Measurements from ENCODE around the gene ZMIZ1.
A peak's percentile ranks its signal among the peaks of the same experiment; 100 is the strongest.

Gene ZMIZ1

DNA sequence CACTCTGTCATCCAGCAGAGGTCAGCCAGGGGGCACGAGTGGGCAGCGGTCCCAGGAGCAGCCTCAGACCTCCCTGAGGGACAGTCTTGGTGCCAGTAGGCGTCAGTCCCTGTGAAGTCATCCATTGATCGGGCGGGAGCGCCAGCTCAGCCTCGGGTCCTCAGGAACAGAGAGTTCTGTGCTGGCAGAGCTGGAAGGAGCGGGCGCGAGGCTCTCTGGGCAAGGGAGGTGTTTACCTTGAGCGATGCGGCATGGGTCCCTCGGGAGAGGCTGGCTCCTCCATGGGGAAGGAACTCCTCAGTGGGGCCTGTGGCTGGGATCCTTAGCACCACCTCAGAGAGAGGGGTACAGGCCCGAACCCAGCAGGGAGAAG, 177.4 kb downstream of the ZMIZ1 start:
- DNase-seq (ENCODE audit: low spot score), result no peak

DNA sequence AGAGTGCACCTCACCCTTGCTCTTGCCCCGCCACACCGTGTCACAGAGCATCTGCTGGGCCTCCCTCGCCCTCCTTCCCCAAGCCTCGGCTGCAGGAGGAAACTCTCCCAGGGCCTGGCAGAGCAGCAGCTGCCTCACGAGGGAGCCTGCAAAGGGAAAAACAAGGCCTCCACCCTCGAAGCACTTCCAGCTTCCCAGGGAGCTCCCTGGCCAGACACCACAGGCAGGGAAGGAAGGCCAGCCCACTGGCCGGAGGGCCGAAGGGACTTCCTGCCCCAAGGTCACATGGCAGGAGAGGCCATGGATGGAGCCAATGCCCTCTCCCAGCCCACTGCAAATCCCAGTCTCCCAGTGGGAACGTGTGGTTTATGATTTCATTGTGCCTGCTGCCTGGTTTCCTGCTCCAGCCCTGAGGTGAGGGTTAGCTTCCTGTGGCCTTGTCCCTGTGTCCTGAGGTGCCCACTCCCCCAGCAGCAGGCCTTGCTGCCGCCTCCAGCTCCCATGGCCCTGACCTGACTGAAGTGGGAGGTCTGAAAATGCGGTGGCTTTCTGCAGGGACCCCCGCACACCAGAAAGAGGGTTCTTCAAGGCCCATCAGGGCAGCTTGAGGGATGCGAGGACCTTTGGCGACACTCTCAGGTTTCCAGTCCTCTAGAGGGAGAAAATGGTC, 178.0 kb downstream of the ZMIZ1 start:
- peak; percentile 59 for DNase-seq (ENCODE audit: low spot score)

DNA sequence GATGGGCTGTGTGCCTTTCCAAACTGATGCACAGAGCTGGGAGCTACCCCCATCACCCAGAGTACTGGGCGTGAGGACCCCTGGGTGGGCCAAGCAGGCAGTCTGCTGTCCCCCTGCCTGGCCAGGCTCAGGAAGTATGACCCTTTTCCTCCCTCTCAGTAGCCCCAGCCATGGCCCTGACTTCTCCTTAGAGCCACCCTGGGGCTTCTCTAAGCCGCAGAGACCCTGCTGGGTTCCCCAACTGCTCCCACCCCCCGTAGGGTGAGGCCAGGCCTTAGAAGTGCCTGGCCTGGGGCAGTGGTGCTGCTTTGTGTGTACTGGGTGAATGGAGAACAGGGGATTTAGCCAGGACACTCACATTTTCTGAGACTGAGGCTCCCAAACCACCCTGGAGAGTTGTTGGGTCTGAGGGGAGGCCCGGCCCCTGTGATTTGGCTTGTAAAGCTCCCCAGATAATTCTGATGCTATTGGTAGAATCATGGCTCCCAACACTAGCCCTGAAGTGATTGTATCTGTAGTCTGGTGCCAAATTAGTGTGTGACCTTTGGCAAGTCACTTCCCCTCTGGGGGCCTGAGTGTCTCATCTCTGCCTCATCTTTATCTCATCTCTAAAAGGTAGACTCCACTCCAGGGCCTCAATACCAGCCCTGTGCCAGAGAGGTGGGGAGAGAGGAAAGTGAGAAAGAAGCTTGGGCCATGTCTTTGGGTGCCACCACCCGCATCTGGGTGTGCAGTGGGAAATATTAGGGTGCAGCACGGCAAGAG, 178.8 kb downstream of the ZMIZ1 start:
- DNase-seq (ENCODE audit: low spot score), result no peak

DNA sequence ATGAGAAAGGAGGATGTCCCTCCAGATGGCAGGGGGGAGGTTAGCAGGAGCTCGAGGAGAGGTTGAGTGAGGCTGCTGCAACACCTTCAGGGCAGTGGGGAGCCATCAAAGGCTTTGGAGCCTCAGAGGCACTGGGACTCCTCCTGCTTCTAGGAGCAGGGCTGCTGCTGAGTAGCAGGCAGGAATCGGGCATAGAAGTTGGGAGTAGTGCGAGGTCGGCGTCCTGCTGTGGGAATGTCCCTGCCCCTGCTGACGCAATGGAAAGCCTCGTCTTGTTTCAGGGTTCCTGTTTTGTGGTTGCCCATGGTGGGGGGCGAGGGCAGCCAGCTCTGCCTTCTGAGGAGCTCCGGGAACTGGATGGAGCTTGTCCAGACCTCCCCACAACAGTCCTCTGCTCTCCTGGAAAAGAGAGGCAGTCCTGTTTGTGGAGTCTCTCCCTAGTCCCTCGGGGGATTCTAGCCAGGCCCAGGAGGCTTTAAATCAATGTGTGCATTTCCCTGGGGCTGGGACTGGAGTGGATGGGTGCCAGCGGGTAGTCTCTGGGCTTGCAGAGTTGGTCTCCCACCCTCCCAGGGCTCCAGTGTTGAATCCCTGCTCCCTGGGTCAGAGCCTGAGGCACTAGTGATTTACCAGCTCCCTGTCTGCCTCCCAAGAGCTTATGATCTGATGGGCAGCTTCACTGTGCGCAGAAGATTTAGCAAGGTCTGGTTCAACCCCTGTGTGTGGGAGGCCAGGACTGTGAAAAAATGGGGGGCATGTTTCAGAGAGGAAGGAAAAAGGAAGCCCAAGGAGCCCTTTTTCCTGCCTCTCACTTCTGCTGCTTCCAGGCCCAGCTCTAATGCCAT, 179.8 kb downstream of the ZMIZ1 start:
- no peak for DNase-seq (ENCODE audit: low spot score)

- no peak for DNase-seq (ENCODE audit: low spot score)
Observed at GRCh38 chr10:79249186-79250121, 180.7 kb downstream of the ZMIZ1 start.

DNA sequence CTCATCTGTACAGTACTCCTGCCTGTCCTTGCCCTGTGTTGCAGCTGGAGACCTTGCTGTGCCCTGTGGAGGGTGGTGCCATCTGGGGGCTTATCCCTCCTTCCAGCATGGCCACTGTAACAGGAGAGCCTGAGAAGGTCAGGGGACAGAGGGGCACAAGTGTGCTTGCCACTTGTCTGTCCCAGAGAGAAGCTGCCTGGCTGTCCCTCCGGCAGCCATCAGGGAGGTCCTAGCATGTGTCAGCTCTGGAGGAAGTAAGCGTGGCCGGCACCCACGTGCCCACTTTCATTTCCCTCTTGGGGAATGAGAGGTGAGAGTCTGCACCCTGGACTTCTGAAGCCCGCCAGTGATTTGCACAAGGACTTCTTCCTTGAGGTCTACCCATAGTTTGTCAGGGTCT, 181.5 kb downstream of the ZMIZ1 start:
- DNase-seq (ENCODE audit: low spot score), result no peak

- DNase-seq (ENCODE audit: low spot score), result no peak
Observed at GRCh38 chr10:79252450-79252849, 183.7 kb downstream of the ZMIZ1 start.

GRCh38 chr10:79252971-79253370, 184.2 kb downstream of the ZMIZ1 start:
- DNase-seq (ENCODE audit: low spot score), result no peak

DNA sequence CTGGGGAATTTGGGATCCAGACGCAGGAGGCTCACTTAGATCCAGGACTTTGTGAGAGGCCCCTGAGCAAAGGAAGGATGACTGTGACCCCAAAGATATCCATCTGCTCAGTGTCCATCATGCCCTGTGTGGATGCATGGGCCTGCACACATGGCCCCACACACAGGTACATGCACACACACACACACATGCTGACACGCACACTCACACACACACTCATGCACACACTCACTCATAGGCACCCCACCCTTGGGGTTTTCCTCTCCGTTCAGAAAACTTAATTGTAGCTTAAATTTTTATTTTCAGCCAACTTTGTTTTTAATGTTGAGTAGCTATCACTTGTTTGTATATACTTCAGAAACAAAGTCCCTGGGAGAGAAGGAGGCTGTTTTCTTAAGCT, 184.9 kb downstream of the ZMIZ1 start:
- no peak for DNase-seq (ENCODE audit: low spot score)

DNA sequence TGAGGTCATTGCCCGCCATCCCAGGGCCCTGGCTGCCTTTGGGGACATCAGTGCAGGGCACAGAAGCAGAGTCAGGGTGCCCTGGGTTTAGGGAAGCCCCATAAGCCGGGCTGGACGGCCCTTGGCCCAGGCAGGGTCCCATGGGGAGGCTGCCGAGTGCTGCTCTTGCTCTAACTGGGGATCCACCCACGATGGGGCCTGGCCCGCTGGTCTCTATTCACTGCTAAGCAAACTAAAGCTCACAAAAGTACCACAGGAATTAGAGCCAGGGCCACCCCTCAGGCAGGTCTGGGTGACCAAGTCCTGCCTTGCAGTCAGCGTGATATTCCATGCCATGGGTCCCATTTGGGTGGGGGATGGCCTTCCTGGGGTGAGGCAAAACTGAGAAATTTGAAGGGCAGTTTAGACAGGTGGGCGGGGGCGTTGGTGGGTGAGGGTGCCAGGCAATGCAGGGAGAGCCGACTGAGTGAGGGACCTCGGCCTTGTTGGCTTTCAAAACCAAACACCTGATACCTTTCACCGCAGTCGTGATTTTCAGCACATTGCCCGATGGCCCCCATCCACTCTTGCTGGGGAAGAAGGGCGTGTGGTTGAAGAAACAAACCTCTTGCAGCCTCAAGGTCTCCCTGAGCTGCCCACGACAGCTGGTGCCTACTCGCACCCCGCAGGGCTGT, 185.7 kb downstream of the ZMIZ1 start:
- no peak for DNase-seq (ENCODE audit: low spot score)

DNA sequence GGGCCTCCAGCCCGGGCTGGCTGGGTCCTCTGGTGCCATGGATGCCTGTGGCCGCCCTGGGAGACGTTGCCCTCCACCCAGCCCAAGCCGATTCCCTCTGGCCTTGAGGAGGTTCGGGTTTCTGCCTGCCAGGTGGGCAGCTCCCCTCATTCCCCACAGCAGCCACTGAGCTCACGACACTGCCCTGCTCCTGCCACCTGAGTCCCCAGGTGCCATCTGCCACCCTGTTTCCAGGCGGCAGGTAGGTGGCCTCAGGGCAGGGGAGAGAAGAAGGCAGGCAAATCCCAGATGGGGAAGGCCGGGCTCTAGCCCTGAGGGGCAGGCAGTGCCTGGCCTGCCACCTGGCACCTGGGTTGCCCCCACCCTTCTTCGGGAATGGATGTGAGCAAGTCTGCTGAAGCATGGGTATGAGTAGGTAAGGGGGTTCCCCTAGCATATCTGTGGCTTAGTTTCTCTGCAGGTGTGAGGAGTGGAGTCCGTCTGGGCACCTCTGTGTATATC, 186.3 kb downstream of the ZMIZ1 start:
- DNase-seq (ENCODE audit: low spot score), result no peak

GRCh38 chr10:79256264-79256806, 187.6 kb downstream of the ZMIZ1 start:
- DNase-seq (ENCODE audit: low spot score), result no peak

DNA sequence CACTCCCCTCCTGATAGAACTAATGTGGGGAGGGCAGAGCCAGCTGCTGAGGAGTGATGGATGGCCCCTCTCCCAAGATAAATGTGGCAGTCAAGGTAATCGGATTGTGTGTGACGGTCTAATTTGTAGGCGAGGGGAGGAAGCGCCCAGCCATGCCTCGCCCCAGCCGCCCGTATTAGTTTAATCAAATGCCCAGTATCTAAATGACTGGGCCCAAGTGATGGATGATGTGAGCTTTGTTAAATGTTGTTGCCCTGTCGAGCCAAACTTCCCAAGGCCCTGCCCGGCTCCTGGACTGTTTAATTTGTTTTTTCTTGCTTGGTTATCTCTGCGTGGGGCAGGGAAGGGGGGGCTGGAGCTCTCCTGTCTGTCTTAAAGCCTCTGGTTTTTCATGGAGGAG, 190.1 kb downstream of the ZMIZ1 start:
- DNase-seq (ENCODE audit: low spot score), result no peak

DNA sequence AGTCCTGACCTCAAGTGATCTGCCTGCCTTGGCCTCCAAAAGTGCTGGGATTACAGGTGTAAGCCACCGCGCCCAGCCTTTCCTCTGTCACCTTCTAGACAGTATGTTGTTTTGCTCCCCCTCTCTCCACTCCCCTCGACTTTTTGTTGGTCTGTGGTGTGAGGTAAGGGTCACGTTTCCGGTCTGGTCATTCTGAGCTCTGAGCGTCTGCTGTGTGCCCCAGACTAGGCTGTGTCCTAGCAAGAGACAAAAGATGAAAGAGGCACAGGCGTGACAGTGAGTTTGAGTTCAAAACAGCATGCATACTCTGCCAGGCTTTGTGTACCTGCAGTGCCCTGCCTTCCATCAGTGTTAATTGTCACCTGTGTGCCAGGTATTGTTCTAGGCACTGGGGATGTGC, 191.1 kb downstream of the ZMIZ1 start:
- DNase-seq (ENCODE audit: low spot score), result no peak

DNA sequence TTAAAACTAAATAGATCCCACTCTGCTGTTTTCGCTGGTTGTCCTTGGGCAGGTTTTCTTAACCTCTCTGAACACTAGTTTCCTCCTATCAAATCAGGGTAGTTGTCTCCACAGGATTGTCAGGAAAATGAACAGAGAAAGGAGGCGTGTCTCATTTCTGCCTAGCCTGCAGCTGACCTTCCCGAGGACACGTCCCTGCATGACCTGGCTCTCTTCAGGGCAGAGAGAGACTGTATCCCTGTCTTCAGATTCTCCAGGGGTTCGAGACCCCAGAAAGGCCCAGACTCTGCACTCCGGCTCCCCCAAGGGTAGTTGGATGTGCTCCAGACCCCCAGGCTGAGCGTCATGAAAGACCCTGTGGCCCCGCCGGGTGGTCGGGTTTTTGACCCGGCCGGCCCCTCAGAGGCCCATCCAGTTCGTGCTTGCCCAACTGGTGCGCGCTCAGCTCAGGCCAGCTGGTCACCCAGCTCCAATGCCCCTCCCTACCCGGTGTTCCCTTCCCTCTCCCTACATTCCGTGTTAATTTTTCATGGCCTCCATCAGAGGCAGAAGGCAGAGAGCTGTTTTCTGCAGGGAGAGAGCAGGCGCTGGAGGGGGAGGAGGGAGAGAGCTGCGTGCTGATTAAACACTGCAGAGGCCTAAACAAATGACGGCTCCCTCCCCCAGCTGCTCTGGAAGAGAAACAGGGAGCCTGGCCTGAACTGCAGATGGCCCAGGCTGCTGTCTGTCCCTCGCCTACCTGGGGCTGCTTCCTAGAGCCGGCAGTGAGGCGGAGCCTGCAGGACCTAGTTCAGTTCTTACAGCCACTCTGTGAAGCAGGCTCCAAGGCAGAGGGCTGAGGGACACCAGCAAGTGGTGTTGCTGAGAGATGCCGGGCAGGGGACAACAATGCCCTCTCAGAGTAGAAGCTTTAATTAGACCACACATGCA, 192.3 kb downstream of the ZMIZ1 start:
- peak; percentile 87 for DNase-seq (ENCODE audit: low spot score)

- DNase-seq (ENCODE audit: low spot score), result no peak
Observed at GRCh38 chr10:79262131-79262530, 193.4 kb downstream of the ZMIZ1 start.

DNA sequence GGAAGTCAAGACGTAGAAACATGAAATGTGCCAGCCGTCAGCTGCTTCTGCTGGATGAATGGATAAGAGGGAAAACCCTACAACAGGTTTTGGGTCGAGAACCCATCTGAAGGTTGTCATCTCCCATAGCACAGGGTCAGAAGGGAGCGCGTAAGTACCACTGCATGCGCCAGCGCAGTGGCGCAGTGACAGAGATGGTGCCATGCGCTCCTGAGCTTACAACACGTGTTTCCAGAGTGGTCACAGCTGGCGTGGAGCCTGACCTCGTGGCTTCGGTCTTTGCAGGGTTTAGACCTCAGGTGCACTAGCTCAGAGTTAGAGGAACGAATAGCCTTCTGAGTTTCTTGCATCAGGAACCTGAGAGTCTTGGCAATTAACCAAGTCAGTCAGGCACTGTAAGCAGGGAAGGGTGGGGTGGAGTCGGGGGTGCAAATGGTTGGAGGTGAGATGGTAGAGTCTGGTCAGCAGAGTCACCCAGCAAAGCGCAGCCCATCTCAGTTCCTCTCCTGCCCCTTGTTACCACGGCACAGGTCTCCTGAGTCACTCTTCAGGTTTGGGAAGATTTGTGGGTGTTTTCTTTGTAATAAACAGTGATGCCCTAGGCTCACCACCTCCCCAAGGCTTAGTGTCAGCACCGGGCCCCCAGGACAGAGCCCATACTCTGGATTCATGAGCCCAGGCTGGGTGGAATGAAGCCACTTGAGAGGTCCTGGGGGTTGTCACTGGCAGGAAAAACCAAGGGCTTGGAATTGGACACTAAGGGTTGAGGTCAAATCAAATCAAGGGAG, 194.4 kb downstream of the ZMIZ1 start:
- no peak for DNase-seq (ENCODE audit: low spot score)

- DNase-seq (ENCODE audit: low spot score), result no peak
Observed at GRCh38 chr10:79263939-79264338, 195.2 kb downstream of the ZMIZ1 start.

DNA sequence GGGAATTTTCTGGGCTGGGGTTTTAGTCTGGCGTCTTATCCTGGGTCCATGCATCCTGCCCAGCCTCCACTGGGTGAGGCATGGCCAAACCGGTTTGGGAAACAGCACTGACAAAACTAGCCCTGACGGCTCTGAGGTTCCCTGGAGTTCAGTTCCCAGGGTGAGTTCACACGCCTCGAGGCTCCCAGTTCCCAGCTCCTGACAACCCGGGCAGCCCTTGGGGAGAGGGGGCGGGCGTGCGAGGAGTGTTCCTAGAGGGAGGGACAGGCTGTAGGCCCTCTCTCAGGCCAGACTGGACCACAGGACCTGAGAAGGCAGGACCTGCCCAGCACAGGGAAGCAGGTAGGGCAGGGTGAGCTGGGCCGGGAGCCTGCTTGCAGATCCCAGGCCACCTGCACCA, 196.2 kb downstream of the ZMIZ1 start:
- DNase-seq (ENCODE audit: low spot score), result peak; percentile 75

Measured in hepatic stellate cell (primary cell).